Mammary epithelial cell (primary cell): ENCODE results near the gene GABRB2.

ENCODE experiments used
- EZH2 ChIP-seq: IDR thresholded peaks from 2 replicates; pipeline ENCODE4 v1.6.1; 2012; ENCODE audit warnings: low read length, inconsistent platforms, borderline replicate concordance
- TF ChIP-seq, protein P1 (sequence below), 2 donors: IDR thresholded peaks in 1 of 2; conservative IDR thresholded peaks in 1 of 2; 2 replicates each; pipeline ENCODE4 v1.5.1; 2011 to 2012; ENCODE audit warnings: inconsistent platforms in 2 of 2, low read length in 2 of 2, mild to moderate bottlenecking in 2 of 2, control low read depth in 1 of 2, low read depth in 1 of 2; ENCODE audit not compliant: insufficient read depth in 1 of 2; ENCODE audit errors: extremely low read depth in 1 of 2

- TF ChIP-seq, protein P1, sequence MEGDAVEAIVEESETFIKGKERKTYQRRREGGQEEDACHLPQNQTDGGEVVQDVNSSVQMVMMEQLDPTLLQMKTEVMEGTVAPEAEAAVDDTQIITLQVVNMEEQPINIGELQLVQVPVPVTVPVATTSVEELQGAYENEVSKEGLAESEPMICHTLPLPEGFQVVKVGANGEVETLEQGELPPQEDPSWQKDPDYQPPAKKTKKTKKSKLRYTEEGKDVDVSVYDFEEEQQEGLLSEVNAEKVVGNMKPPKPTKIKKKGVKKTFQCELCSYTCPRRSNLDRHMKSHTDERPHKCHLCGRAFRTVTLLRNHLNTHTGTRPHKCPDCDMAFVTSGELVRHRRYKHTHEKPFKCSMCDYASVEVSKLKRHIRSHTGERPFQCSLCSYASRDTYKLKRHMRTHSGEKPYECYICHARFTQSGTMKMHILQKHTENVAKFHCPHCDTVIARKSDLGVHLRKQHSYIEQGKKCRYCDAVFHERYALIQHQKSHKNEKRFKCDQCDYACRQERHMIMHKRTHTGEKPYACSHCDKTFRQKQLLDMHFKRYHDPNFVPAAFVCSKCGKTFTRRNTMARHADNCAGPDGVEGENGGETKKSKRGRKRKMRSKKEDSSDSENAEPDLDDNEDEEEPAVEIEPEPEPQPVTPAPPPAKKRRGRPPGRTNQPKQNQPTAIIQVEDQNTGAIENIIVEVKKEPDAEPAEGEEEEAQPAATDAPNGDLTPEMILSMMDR (conservative IDR thresholded peaks at IDR 0.05 in 1 of 2, IDR thresholded peaks at IDR 0.05 in 1 of 2; ENCODE audit: extremely low read depth in 1 of 2, insufficient read depth in 1 of 2, low read depth in 1 of 2, low read length in 2 of 2), result no peak
- TF ChIP-seq EZH2, result no peak
Measured at GRCh38 chr5:161378701-161379100, 167.8 kb downstream of the GABRB2 start.
